Activated naive CD8-positive, alpha-beta T cell (primary cell): ENCODE measurements around the gene CTXND1.

Experiments
- H3K27ac Mint-ChIP-seq: one replicate; pipeline ENCODE4 v1.8.0; 2021; ENCODE audit warnings: mixed read lengths
- H3K27me3 Mint-ChIP-seq: one replicate; pipeline ENCODE4 v1.8.0; 2021; ENCODE audit warnings: mixed read lengths
- H3K36me3 Mint-ChIP-seq: one replicate; pipeline ENCODE4 v1.8.0; 2021; ENCODE audit warnings: mixed read lengths
- H3K4me1 Mint-ChIP-seq: one replicate; pipeline ENCODE4 v1.8.0; 2021; ENCODE audit warnings: low read depth, mixed read lengths
- H3K4me3 Mint-ChIP-seq: one replicate; pipeline ENCODE4 v1.8.0; 2021; ENCODE audit warnings: mild to moderate bottlenecking, mixed read lengths
- H3K9me3 Mint-ChIP-seq: one replicate; pipeline ENCODE4 v1.8.0; 2021; ENCODE audit warnings: low read depth, mixed read lengths

CTXND1 gene

GRCh38 chr15:80241508-80241907 lies 10.5 kb downstream of the CTXND1 start:
- Mint-ChIP-seq H3K9me3 (no peaks in the 10 kb centered on the region), H3K27me3 (peaks cover 19% of the 10 kb centered on the region), H3K36me3 (no peaks in the 10 kb centered on the region), H3K4me3 (no peak overlapping the region), H3K4me1 (no peaks in the 10 kb centered on the region), H3K27ac (no peak overlapping the region)

GRCh38 chr15:80240276-80240675 lies 11.7 kb downstream of the CTXND1 start:
- Mint-ChIP-seq H3K4me3 (no peak overlapping the region), H3K9me3 (no peaks in the 10 kb centered on the region), H3K27ac (no peak overlapping the region), H3K27me3 (peaks cover 13% of the 10 kb centered on the region), H3K36me3 (no peaks in the 10 kb centered on the region), H3K4me1 (no peaks in the 10 kb centered on the region)

- H3K27me3 Mint-ChIP-seq: peaks cover 9% of the 10 kb centered on the region
- H3K27ac Mint-ChIP-seq: no peak overlapping the region
- no peaks in the 10 kb centered on the region for H3K9me3 Mint-ChIP-seq
- no peaks in the 10 kb centered on the region for H3K36me3 Mint-ChIP-seq
- H3K4me1 Mint-ChIP-seq: no peaks in the 10 kb centered on the region
- H3K4me3 Mint-ChIP-seq: no peak overlapping the region
Measured at GRCh38 chr15:80234883-80235282, 17.1 kb downstream of the CTXND1 start.

GRCh38 chr15:80233581-80233980 lies 18.4 kb downstream of the CTXND1 start:
- Mint-ChIP-seq H3K27me3 (peaks cover 14% of the 10 kb centered on the region), H3K4me1 (no peaks in the 10 kb centered on the region), H3K27ac (no peak overlapping the region), H3K4me3 (no peak overlapping the region), H3K36me3 (no peaks in the 10 kb centered on the region), H3K9me3 (no peaks in the 10 kb centered on the region)

- no peak overlapping the region for H3K27ac Mint-ChIP-seq
- no peaks in the 10 kb centered on the region for H3K9me3 Mint-ChIP-seq
- no peak overlapping the region for H3K4me3 Mint-ChIP-seq
- no peaks in the 10 kb centered on the region for H3K36me3 Mint-ChIP-seq
- no peaks in the 10 kb centered on the region for H3K4me1 Mint-ChIP-seq
- peaks cover 23% of the 10 kb centered on the region for H3K27me3 Mint-ChIP-seq
Measured at GRCh38 chr15:80231371-80231770, 20.6 kb downstream of the CTXND1 start.

GRCh38 chr15:80228959-80229610 lies 22.9 kb downstream of the CTXND1 start:
- H3K27ac Mint-ChIP-seq: no peak overlapping the region
- no peak overlapping the region for H3K4me3 Mint-ChIP-seq
- peaks cover 28% of the 10 kb centered on the region for H3K27me3 Mint-ChIP-seq
- no peaks in the 10 kb centered on the region for H3K9me3 Mint-ChIP-seq
- no peaks in the 10 kb centered on the region for H3K4me1 Mint-ChIP-seq
- H3K36me3 Mint-ChIP-seq: peaks cover 3% of the 10 kb centered on the region

GRCh38 chr15:80219955-80220354 lies 32.1 kb downstream of the CTXND1 start:
- H3K4me1 Mint-ChIP-seq: no peaks in the 10 kb centered on the region
- H3K9me3 Mint-ChIP-seq: no peaks in the 10 kb centered on the region
- H3K27me3 Mint-ChIP-seq: peaks cover 9% of the 10 kb centered on the region
- H3K36me3 Mint-ChIP-seq: no peaks in the 10 kb centered on the region
- no peak overlapping the region for H3K27ac Mint-ChIP-seq
- no peak overlapping the region for H3K4me3 Mint-ChIP-seq

- Mint-ChIP-seq H3K27ac (no peak overlapping the region), H3K9me3 (no peaks in the 10 kb centered on the region), H3K36me3 (no peaks in the 10 kb centered on the region), H3K4me3 (no peak overlapping the region), H3K27me3 (peaks cover 5% of the 10 kb centered on the region), H3K4me1 (no peaks in the 10 kb centered on the region)
Measured at GRCh38 chr15:80217327-80217900, 34.6 kb downstream of the CTXND1 start.

GRCh38 chr15:80216911-80217310 lies 35.1 kb downstream of the CTXND1 start:
- Mint-ChIP-seq H3K9me3 (no peaks in the 10 kb centered on the region), H3K36me3 (no peaks in the 10 kb centered on the region), H3K4me3 (no peak overlapping the region), H3K4me1 (no peaks in the 10 kb centered on the region), H3K27ac (no peak overlapping the region), H3K27me3 (peaks cover 5% of the 10 kb centered on the region)

- H3K36me3 Mint-ChIP-seq: no peaks in the 10 kb centered on the region
- no peaks in the 10 kb centered on the region for H3K4me1 Mint-ChIP-seq
- no peaks in the 10 kb centered on the region for H3K9me3 Mint-ChIP-seq
- H3K4me3 Mint-ChIP-seq: no peak overlapping the region
- H3K27ac Mint-ChIP-seq: no peak overlapping the region
- H3K27me3 Mint-ChIP-seq: peaks cover 5% of the 10 kb centered on the region
Measured at GRCh38 chr15:80216141-80216540, 35.9 kb downstream of the CTXND1 start.

- H3K4me1 Mint-ChIP-seq: no peaks in the 10 kb centered on the region
- H3K9me3 Mint-ChIP-seq: no peaks in the 10 kb centered on the region
- H3K4me3 Mint-ChIP-seq: no peak overlapping the region
- peaks cover 7% of the 10 kb centered on the region for H3K27me3 Mint-ChIP-seq
- H3K36me3 Mint-ChIP-seq: no peaks in the 10 kb centered on the region
- H3K27ac Mint-ChIP-seq: no peak overlapping the region
Measured at GRCh38 chr15:80214910-80215309, 37.1 kb downstream of the CTXND1 start.

- H3K27me3 Mint-ChIP-seq: peaks cover 15% of the 10 kb centered on the region
Measured at GRCh38 chr15:80211976-80212375, 40.0 kb downstream of the CTXND1 start.

GRCh38 chr15:80210611-80211573 lies 41.1 kb downstream of the CTXND1 start:
- H3K9me3 Mint-ChIP-seq: no peaks in the 10 kb centered on the region
- no peaks in the 10 kb centered on the region for H3K4me1 Mint-ChIP-seq
- no peak overlapping the region for H3K4me3 Mint-ChIP-seq
- no peak overlapping the region for H3K27ac Mint-ChIP-seq
- H3K36me3 Mint-ChIP-seq: no peaks in the 10 kb centered on the region
- H3K27me3 Mint-ChIP-seq: peaks cover 15% of the 10 kb centered on the region

More at GRCh38 chr15:80211976-80212375, 40.0 kb downstream of the CTXND1 start:
- Mint-ChIP-seq H3K9me3 (no peaks in the 10 kb centered on the region), H3K4me1 (no peaks in the 10 kb centered on the region), H3K4me3 (no peak overlapping the region), H3K36me3 (no peaks in the 10 kb centered on the region), H3K27ac (no peak overlapping the region)

- Mint-ChIP-seq H3K4me3 (no peak overlapping the region), H3K27me3 (peaks cover 20% of the 10 kb centered on the region), H3K9me3 (no peaks in the 10 kb centered on the region), H3K27ac (no peak overlapping the region), H3K36me3 (no peaks in the 10 kb centered on the region), H3K4me1 (no peaks in the 10 kb centered on the region)
Measured at GRCh38 chr15:80208758-80209734, 43.0 kb downstream of the CTXND1 start.
